HG02970 (cell line): ENCODE measurements around the gene ZSWIM9.

Experiments used
- ATAC-seq: cut with Tn5 transposase; IDR thresholded peaks from one replicate; pipeline ENCODE4 v1.9.1; 2021; ENCODE audit warnings: mild to moderate bottlenecking, moderate library complexity, moderate number of reproducible peaks; ENCODE audit not compliant: unreplicated experiment, low FRiP score

The ZSWIM9 gene

GRCh38 chr19:48174445-48175030, 4.1 kb downstream of the ZSWIM9 start:
- ATAC-seq = no peak

DNA sequence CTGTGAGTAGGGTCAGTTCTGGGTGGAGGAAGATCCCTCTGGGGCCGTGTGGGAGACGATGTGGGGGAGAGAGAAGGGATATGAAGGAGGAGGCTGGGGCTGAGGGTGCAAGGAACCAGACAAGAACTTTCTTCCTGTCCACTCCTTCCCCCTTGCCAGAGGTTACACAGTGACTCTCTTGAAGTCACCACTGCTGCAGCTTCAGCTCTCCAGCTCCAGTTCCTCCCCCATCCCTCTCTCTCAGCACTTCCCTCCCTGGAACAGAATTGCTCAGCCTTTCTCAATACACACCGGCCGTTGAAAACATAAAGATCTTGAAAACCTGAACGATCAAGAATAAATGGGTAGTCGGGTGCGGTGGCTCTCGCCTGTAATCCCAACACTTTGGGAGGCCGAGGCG, 5.1 kb downstream of the ZSWIM9 start:
- no peak for ATAC-seq

DNA sequence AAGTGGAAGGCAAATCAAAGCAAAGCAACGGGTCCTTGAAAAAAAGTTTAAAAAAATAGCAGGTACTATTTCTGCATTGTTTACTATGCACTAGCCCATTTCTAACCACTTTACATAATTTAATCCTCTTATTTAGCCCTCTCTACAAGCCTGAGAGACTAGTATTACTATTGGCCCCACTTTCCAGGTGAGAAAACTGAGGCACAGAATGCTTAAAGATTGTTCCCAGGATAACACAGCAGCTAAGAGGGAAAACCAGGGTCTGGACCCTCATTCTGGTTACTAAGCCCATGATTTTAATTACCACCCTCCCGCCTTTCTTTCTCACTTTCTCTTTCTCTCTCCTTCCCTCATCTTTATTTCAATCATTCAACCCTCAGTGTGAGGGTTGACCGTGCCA, 5.7 kb downstream of the ZSWIM9 start:
- no peak for ATAC-seq

- ATAC-seq = no peak
Observed at GRCh38 chr19:48181505-48181904, 11.0 kb downstream of the ZSWIM9 start.

DNA sequence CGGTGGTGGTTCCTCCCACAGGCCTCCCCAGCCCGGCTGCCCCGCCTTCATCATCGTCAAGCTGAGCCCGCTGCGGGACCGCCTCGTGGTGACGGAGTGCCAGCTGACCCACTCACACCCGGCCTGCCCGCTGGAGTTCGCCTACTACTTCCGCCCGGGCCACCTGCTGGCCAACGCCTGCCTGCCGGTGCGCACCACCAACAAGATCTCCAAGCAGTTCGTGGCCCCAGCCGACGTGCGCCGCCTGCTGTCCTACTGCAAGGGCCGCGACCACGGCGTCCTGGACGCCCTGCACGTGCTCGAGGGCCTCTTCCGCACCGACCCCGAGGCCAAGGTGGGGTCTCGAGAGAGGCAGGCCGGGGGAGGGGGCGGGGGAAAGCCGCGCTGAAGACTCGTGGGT, 12.0 kb downstream of the ZSWIM9 start:
- no peak for ATAC-seq

DNA sequence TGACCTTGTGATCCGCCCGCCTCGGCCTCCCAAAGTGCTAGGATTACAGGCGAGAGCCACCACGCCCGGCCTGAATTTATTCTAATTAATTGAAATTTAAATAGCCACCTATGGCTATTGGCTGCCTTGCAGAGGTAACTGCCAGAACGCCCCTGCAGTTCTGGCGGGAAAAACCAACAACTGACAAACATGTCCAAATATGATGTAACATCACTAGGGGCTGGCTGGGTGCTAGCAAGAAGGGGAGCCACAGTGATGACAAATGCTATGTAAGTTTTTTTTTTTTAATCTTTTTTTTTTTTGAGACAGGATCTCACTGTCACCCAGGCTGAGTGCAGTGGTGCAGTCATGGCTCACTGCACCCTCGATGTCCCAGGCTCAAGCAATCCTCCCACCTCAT, 12.9 kb downstream of the ZSWIM9 start:
- ATAC-seq = no peak

DNA sequence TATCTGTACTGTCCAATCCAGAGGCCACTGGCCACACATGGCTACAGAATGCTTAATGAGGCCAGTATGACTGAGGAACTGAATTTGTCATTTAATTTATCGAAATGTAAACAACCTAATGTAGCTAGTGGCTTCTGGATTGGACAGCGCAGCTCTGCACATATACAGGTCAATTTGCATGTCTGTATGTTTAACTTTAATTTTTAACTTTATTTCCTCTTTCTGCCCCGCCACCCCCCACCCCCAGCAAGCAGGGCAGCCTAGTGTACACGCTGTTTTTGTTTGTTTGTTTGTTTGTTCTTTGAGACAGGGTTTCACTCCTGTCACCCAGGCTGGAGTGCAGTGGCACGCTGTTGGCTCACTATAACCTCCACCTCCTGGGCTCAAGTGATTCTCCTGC, 15.5 kb downstream of the ZSWIM9 start:
- ATAC-seq = peak; percentile 30

- ATAC-seq = peak; percentile 51
Observed at GRCh38 chr19:48186541-48186991, 16.1 kb downstream of the ZSWIM9 start.

- ATAC-seq = no peak
Observed at GRCh38 chr19:48190288-48190884, 19.9 kb downstream of the ZSWIM9 start.

- no peak for ATAC-seq
Observed at GRCh38 chr19:48190885-48191284, 20.4 kb downstream of the ZSWIM9 start.

- no peak for ATAC-seq
Observed at GRCh38 chr19:48192750-48193149, 22.3 kb downstream of the ZSWIM9 start.

GRCh38 chr19:48194041-48194843, 23.8 kb downstream of the ZSWIM9 start:
- ATAC-seq = no peak

DNA sequence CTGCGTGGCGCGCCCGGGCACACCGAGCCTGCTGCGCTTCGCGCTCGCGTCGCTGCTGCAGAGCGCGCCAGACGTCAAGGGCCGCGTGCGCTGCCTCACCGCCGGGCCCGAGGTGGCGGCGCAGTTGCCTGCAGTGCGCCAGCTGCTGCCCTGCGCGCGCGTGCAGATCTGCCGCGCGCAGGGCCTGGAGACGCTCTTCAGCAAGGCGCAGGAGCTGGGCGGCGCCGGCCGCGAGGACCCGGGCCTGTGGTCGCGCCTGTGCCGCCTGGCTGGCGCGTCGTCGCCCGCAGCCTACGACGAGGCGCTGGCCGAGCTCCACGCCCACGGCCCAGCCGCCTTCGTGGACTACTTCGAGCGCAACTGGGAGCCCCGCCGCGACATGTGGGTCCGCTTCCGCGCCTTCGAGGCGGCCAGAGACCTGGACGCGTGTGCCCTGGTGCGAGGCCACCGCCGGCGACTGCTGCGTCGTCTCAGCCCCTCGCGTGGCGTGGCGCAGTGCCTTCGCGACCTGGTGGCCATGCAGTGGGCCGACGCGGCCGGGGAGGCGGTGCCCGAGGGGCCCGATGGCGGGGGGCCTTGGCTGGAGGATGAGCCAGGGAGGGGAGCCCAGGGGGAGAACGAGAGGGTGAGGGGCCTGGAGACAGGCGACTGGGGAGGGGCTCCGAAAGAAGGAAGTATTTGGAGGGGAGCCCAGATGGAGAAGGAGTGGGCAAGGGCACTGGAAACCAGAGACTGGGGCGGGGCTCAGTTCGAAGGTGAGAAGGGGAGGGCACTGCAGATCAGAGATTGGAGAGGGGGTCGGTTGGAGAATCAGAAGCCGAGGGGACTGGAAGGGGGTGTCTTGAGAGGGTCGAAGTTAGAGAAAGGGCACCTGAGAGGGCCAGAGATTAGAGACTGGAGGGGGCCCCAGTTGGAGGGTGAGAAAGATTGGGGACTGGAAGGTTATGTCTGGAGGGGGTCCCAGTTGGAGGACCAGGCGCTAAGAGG, 24.7 kb downstream of the ZSWIM9 start:
- ATAC-seq = no peak

GRCh38 chr19:48196321-48196763, 25.9 kb downstream of the ZSWIM9 start:
- no peak for ATAC-seq

DNA sequence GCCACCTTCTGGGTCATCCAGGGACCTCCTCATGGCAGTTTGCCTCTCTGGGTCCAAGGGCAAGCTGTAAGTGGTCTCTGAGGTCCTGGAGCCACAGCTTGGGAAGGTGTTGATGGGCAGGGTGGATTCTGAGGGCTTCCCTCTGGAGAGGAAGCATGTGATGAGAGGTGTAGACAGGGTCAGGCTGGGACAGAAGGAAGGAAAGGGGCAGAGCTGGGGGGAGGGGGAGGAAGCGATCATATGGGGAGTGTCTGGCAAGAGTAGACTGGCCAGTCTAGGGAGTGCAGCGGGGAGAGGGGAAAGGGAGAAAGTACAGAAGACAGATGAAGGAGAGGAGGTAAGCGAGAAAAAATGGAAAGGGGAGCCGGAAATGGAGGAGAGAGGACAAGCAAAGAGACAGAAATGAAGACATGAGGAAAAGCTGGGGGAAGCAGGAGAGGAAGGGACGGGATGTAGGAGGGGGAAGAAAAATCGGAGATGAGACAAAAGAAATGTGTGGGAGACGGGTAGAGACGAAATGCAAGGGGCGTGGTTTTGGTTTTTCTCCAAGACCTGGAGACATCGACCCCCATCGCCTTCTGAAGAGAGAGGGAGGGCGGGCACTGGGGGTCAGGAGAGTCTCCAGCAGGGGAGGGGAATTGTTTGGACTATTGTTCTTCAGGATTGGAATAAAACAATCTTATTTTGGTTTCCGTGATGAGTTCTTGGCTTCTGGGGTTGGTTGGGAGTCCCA, 26.6 kb downstream of the ZSWIM9 start:
- ATAC-seq = no peak

GRCh38 chr19:48203222-48203793, 32.8 kb downstream of the ZSWIM9 start:
- no peak for ATAC-seq

DNA sequence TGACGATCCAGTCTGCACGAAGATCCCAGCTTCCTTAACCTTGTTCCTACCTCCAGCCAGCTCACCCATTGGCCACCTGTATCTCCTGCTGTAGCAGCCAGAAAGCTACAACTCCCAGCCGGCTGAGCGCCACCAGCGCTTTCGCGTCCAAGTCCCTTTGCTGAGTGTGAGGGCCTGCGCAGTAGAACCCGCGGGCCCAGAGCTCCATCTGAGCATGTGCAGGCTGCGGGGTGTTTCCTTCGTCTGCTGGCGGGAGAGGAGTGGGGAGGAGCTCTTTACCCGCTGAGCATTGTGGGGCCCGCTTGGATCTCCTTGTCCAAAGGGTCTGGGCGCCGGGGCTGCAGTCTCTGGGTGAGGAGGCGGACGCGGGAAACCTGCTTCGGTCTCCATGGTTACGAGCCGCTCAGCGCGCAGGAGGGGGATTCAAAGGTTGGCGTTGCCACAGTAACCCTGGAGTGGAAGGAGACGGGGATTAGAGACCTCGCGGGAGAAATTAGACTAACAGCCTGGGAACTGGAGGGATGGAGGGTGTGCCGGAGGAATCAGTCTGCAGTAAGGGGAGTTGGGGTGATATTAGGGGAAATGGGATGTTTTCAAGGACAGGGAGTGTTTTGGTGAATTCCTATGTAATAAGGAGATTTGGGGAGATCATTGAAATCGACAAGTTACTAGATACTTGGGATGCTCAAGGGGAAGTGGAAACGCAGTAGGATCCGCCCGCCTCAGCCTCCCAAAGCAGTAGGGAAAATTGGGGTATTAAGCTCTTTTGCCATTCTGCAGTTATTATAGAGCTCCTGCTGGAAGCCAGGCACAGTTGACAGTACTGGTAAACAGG, 33.5 kb downstream of the ZSWIM9 start:
- ATAC-seq = peak; percentile 84

DNA sequence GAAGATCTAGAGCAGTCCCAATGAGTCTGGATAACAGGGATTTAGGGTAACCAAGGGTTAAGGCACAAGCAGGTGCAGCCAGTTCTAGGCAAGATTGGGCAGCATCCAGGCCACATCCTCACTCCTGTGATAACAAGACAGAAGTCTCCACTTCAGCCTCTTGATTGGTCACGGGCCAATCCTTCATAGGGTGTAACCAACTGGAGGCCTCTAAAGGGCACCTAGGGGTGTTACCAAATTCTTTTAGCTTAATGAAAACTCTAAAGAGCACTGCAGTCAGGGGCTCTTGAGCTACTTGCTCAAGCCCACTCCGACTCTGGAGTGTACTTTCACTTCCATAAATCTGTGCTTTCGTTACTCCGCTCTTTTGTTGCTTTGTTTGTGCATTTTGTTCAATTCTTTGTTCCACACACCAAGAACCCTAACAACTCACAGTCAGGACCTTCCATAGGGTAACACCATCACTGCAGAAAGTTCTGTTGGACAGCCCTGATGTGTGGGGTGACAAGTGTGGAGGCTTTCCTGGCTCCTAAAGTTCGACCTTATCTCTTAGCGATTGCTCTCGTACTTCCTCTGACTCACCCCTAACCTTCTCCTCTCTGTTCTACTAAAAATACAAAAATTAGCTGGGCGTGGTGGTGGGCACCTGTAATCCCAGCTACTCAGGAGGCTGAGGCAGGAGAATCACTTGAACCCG, 36.1 kb downstream of the ZSWIM9 start:
- ATAC-seq = no peak
